ENCODE measurements around the gene CPTP.
A peak's percentile ranks its signal among the peaks of the same experiment; 100 is the strongest.

The CPTP gene

DNA sequence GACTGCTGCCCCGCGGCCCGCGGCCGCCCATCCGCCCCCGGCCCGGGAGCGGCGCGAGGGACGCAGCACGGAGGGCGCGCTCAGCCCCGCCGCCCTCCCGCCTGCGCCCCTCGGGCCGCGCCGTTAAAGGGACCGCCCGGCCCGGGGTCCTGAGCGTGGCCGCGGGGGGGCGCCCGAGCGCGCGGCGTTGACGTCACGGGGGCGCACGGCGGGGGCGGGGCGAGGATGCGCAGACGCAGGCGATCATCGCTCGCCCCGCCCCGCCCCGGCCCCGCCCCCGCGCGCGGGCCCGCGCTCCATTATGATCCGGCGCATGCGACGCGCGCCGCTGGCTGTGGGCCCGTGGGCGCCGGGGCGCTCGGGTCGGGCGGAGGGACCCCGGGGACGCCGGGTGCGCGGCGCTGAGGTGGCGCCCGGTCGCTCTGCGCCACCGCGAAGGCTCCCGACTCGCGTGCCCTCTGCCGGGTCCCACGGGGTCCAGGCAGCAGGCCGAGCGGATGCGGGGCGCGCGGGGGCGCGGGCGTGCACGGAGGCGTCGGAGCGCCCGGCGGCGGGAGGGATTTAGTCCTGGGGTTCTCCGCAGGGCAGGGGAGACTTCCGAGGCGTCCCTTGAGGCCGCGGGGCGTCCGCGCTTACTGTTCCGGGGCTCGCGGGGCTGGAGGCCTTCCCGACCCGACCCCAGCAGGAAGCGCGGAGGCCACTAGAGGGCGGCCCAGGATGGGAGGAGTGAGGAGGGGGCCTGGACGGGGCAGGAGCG, 24.8 kb downstream of the CPTP start, which contains the start of gene DVL1:
Gene DVL1, minus strand, starts transcription at position 163 of the 757 bp plus-strand sequence. CDS start 353 bp downstream, outside the sequence.
- peak; percentile 55 to 59 for DNase-seq (ENCODE audit: low read depth in 2 of 2)

DNA sequence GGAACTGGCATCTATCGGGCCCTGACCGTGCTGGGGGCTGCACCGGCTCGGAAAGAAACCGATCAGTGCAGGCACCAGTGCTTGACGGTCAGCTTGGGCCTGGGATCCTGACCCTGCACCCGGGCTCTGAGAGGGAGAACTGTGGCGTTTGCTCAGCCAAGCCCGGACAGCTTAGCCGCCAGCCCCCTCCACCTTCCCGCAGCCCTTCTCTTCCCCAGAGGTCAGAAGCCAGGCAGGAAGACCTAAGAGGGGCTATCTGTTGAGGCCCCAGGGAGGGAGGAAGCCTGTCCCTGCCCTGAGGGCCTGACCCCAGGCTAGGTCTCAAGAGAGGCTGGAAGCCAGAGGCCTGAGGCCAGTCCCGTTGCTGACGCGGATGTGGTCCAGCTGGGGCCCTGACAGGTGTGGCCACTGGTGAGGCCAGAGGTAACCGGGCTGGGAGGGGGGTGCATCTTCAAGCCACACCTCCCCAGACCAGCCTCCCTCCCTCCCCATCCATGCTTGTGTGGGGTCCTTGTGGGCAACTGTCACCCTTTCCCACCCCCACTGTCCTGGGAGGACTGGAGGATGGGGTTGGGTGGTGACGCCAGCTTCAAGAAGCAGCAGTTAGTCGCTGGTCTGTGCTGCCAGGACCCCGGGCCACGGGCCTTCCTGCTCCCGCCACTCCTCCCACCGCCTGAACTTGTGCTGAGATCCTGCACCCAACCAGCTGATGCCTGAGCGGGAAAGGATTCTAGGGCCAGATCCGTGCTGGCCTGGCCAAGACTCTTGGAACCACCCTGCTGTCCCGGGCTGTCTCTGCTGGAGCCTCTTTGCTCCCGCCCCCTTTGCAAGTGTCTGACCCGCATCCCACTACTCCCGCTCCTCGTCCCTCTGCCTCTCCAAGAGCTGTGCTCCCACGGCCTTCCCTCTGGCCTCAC, 27.2 kb downstream of the CPTP start:
- no peak for DNase-seq (ENCODE audit: low read depth in 2 of 2)

DNA sequence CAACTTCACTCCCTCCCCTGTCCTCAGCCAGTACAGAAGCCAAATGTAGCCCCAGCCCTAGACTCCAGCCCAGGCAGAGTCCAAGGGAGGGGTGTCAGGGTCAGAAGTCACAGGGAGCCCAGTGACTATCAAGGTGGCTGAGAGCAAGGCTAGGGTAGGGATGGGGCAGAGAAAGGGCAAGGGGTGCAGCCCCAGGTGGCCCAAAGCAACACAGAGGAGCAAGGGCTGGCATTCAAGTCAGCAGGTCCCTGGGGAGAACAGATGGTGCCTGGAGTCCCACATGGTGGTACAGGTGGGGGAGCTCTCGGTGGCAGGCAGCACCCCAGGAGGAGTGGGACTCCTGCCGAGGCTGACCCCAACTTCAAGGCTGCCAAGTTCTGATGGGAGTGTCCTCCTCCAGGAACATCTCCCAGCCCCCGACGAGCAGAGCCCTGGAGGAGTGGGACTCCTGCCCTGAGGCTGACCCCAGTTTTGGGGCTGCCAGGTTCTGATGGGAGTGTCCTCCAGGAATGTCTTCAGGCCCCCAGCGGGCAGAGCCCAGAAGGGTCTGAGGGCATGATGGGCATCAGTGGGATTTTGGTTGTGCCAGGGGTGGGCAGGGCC, 28.3 kb downstream of the CPTP start:
- no peak for DNase-seq (ENCODE audit: low read depth in 2 of 2)

DNA sequence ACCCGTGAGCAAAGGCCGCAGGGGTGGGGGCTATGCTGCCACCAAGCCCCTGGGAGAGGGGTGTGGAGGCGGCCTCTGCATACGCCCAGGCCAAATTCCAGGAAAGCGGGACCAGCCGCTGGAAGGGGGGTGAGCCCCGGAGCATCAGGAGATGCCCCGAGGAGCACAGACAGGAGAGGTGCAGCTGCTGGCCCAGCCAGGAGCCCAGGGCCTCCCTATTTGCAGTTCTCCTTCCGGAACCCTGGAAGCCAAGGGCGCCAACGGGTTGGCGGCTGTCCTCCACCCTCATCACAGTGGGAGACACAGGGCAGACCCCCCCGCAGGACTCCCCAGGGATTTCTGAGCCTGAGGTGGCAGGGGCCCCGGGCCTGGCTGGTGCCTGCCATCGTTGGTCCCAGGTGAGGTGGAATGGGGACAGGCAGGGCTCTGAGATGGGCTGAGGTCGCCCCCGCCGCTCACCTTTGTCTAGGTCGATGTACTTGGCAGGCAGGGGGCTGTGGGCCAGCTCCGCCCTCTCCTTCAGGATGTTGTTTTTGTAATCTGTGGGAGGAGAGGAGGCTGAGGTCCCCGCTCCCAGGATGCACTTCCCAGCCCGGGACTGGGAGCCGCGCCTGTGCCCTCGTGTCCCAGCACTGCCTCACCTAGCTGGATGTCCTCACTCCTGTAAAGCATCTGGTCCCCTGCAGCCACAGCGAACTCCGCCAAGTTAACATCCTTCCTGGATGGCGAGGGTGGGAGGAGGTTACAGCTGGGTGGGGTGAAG, 29.0 kb downstream of the CPTP start:
- no peak for DNase-seq (ENCODE audit: low read depth in 2 of 2)

DNA sequence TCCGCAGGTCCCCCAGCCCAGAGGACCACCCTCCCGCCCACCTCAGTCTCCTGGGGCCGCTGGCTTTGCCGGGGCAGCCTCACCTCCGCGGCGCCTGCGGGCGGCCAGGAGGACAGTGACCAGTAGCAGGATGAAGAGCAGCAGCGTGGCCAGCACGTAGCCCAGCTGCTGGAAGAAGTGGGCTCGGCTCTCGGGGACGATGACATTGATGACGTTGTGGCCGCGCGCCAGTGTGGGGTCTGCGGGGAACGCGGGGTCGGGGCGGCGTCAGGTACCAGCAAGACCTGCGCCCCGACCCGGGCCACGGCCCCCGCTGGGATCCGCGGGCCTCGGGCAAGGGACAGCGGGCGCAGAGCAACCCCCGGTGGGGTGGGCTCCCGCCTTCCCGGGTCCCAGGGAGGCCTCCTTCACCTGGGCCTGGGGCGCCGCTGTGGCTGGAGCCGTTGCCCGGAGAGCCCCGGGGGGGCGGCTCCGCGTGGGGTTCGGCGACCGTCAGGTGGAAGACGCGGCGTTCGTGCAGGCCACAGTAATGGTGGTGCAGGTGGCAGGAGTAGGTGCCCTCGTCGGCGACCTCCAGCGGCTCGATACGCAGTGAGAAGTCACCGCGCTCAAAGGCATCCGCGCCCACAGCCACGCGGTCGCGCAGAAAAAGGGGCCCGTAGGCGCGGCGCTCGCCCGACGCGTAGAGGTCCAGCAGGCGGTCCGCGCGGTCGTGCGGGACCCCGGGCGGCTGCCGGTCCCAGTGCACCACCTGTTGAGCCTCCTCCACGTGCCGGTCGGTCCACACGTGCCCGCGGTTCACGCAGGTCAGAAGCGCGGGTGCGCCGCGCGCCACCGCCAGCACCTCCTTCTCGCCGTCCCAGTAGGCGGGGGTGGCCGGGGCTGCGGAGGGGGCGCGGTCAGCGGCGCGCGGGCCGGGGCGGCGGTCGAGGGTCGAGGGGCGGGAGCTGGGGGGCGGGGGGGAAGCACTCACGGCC, 30.0 kb downstream of the CPTP start:
- no peak for DNase-seq (ENCODE audit: low read depth in 2 of 2)

DNA sequence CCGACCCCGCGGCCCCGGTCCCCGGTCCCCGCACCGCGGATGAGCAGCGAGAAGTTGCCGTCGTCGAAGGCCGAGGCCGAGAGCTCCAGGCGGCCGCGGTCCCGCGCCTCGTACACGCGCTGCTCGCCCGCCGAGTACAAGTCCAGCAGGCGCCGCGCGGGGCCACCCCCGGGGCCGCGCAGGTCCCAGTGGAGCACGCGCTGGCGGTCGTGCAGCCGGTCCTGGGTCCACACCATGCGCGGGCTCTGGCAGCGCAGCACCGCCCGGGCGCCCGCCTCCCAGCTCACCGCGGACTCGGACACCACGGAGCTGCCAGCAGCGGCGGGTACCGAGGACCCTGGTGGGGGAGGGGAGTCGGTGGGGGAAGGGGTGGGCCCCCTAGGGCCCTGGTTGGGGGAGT, 30.8 kb downstream of the CPTP start:
- DNase-seq (ENCODE audit: low read depth in 2 of 2) = no peak

DNA sequence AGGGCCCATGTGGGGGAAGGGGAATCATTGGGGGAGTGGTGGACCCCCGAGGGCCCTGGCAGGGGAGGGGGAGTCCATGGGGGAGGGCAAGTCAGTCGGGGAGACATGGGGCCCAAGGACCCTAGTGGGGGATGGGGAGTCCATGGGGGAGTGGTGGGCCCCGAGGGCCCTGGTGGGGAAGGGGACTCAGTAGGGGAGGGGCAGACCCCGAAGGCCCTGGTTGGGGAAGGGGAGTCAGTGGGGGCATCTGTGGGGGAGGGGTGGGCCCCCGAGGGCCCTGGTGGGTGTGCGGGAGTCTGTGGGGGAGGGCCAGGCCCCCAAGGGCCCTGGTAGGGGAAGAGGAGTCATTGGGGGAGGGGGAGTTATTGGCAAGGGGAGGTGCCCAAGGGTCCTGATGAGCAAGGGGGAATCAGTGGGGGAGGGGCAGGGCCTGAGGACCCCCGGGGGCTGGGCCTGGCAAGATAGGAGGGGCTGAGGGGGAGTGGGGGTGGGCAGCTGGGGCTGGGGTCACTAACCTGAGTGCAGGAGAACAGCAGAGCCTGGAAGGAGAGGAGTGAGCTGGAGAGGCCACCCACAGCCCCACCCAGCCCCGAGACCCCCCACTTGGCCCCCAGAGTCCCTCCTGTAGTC, 31.7 kb downstream of the CPTP start:
- DNase-seq (ENCODE audit: low read depth in 2 of 2) = no peak

DNA sequence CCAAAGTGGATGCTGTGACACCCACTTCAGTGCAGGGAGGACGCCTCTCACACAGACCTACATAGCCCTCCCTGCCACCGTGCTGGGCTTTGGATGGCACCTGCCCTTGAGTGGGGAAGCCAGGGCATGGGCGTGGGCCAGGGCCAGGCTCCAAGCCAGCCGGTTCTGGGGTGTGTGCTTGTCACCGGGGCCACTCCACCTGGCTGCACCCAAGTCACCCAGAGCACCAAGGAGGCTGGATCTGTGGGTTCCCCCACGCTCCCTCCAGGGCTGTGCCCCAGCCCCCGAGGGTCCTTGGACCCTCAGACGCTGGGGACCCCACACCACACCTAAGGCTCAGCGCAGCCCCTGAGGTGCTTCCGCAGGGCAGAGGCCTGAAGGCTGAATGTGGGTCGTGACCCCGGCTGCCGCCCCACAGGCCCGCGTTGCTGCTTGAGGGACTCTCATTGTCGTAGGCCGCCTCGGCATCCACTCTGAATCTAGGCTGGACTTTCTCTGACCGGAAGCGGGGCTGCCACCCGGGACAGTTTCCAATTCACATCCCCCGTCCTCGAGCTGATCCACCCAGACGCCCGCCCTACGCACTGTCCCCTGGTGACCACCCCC, 32.3 kb downstream of the CPTP start:
- no peak for DNase-seq (ENCODE audit: low read depth in 2 of 2)

DNA sequence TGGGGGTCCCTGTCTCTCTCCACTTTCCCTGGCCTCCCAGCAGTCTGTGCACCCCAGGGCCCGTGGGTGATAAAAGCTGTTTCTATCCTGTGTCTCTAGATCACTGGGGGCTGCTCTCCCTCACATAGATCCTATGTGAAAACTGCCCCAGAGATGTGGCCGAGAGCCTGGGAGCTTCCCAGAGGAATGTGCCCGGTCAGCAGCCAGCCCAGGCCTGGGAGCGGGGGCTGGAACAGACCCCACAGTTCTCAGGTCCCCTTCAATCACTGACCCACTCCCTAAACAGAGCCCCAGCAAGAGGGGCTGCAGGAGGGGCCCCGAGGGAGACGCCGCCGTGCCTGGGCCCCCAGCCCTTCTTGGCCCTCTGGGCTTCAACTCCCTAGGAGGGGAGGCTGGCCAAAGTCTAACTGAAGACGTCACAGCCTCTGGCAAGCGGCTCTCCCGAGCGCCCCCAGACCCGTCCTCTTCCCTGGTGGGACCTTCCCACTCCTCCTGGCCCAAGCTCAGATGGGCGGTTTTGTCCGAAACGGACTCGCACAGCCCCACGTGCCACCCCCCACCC, 33.4 kb downstream of the CPTP start:
- no peak for DNase-seq (ENCODE audit: low read depth in 2 of 2)

DNA sequence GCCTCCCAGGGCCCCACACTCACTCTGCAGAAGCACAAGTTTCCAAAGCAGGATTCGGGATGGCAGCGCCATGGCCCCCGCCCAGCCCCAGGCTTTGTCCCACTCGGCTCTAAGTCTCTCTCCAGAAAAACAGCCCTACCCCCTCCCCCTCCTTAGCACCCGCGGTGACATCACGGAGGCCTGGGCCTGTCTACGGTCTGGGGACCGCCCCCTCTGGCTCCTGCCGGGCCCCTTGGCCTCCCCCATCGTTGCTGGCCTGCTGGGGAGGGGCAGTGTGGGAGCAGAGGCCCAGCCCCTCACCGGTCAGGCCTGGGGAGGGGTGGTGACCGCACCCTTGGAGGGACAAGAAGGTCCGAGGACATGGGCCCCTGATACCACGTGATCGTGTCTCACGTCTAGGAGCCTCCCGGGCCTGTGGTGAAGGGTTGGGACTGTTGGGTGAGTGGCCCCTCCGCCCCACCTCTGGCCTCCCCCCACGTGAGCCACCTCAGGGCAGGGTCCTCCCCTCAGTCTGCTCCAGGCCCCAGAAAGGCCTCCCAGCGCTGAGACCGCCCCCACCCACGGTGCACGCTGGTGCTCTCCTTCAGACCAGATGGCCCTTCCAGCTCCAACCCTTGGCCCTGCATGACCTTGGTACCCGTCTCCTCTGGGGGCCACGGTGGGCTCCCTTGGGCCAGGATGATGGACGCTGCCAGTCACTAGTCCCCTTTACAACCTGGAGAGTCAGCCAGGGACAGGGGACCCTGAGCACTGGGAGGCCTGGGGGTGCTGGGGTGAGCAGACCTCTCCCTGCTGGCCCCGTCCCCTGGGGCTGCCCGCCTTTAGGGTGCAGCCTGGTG, 34.0 kb downstream of the CPTP start, which contains the start of gene MXRA8:
Gene MXRA8, minus strand, starts transcription at position 123 of the 839 bp plus-strand sequence. Its CDS starts 51 bp downstream, at position 72.
- no peak for DNase-seq (ENCODE audit: low read depth in 2 of 2)

DNA sequence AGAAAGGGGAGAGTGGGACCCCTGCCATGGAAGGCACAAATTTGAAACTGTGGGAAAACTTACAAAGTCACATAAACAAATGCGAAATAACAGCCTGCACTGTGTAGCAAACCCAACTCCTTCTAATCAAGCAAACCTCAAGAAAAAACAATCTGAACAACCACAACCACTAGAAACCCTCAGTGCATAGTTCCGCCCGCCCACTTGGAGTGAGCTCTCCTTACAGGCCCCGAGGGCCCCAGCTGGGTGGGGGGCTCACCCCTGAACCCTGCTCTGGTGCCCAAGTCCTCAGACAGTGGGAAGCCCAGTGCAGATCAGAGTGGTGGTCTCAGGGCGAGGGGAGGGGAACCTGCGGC, 34.7 kb downstream of the CPTP start:
- no peak for DNase-seq (ENCODE audit: low read depth in 2 of 2)

DNA sequence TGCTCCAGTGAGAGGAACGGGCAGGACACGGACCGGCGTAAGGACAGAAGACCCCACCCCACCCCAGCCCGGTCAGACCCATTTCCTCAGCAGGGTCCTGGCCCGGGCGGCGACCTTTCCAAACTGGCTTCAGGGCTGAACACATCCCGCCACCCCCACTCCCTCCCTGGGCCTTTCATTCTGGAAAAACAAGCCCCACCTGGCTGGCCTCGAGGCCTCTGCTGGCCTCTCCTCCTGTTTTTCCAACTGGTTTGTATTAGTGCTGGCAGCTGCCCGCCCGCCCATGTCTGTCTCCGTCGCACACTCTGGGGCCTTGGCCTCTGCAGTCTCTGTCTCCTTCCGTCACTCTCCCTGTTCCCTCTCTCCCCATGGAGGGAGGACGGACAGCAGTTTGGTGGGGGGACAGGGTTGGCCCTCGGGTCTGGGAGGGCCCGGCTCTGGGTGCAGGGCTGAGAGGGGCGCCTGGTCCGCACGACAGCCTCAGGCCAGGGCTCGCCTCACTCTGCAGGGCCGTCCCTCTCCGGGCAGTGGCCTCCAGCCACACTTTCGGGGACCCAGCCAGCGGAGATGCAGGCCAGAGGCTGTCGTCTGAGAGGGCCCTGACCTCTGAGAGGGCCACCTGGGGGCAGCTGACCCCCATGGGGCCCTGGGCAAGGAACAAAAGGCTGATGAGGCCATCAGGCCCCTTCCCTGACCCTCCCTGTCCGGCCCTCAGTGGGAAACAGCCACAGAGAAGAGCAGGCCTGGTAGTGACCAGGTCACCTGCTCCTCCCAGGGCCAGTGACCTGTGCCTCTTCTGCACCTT, 35.3 kb downstream of the CPTP start:
- no peak for DNase-seq (ENCODE audit: low read depth in 2 of 2)

DNA sequence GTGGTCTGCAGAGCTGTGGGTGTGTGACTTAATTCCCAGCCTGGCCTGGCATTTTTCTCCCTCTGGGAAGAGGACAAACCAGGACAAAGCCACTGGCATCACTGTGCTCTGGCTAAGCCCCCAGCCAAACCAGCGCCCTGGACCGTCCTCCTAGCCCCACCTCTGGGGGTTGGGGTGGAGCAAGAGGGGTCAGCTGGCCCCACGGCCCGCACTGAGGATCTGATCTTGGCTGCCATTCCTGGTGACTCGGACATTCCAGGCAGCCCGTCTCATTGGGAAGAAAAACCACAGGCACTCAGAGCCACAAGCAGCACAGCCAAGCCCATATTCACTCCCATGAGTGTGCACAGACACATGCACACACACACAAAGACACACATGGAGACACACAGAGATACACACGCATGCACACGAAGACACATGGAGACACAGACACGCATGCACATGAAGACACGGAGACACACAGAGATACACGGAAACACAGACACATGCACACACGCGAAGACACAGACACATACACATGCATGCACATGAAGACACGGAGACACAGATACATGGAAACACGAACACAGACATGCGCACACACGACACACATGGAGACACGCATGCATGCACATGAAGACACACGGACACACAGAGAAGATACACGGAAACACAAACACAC, 36.0 kb downstream of the CPTP start:
- no peak for DNase-seq (ENCODE audit: low read depth in 2 of 2)

DNA sequence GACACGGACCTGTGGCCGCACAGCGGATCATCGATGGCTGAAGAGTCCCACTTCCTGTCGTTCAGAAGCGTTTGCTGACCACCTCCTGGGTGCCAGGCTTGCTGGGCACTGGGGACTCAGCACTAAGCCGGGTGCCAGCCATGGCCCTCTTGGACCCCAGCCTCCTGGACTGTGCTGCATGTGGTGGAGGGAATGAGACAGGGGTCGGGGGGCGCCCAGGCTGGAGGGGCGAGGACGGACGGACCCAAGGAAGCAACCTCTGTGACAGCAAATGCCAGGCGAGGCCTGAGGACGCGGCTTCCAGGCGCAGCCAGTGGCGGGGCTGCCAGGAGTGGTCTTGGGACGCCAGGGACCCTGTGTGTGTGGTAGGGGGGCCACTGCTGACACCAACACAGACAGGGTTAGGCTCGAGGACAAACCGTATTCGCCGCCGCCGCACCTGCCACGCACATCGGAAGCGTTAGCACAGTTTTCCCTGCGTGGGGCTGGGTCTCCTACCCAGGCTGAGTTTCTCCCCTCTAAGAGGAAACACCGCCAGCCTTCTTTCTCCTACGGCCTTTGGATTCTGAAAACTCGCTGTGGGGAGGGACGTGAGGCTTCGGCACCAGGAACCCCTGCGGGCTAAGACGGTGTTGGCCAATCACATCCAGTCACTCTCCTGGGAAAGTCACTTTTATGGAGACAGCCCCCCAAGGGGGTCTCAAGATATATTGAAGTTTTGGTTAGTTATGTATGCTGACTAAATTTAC, 36.8 kb downstream of the CPTP start:
- no peak for DNase-seq (ENCODE audit: low read depth in 2 of 2)

DNA sequence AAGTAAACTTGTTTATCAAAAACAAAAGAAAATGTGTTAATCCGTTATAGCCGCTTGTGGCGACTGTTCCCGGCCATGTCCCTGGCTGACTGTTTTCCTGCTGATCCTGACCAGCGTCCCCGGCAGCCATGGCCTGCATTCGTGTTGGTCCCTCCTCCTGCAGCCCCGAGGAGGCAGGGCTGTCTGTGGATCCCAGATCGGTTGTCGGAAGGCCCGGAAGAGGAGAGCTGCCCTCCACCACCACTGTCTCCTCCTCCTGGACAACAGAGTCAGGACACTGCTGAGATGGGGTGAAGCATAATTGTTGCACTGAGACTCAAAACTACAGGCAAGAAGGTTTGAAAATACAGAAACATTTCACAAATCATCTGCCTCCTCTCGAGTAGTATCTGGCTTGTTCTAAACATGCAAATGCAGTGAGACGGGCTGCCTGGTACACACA, 37.4 kb downstream of the CPTP start:
- DNase-seq (ENCODE audit: low read depth in 2 of 2) = no peak

DNA sequence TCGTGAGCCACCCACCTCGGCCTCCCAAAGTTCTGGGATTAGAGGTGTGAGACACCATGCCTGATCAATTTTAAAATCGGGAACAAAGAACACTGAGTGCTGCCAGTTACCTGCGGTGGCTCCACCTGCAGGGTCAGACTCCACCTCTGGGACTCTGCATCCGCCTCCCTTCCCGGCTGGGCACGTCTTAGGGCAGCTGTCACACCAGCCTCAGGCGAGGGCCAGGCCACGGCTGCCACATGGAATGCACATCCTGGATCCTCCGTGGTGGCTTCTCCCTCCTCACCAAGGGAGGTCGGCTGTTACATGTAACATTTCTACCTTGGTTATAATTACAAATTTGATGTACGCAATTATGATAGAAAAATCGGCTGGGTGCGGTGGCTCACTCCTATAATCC, 39.7 kb downstream of the CPTP start:
- DNase-seq (ENCODE audit: low read depth in 2 of 2) = no peak
